Muscle of leg (tissue), 16 donors: ENCODE results near the gene ST6GAL2. TPM values are rescaled to one million over a fixed set of nuclear protein-coding genes. Genes with fewer than 3 reads are reported as not detected.
A peak's percentile ranks its signal among the peaks of the same experiment; 100 is the strongest.

Source experiments
- DNase-seq: peaks from one replicate; pipeline ENCODE4 v3.0.0; 2013
- H3K27ac ChIP-seq: one replicate; pipeline ENCODE4 v1.5.1; 2013; ENCODE audit warnings: mild to moderate bottlenecking, low read length, control low read depth
- H3K27me3 ChIP-seq: one replicate; pipeline ENCODE4 v1.6.1; 2013; ENCODE audit warnings: low read length; ENCODE audit not compliant: control insufficient read depth, insufficient read depth
- H3K36me3 ChIP-seq: one replicate; pipeline ENCODE4 v1.6.1; 2013; ENCODE audit warnings: low read length; ENCODE audit not compliant: control insufficient read depth, insufficient read depth
- H3K4me1 ChIP-seq: one replicate; pipeline ENCODE4 v1.6.1; 2013; ENCODE audit warnings: low read length; ENCODE audit not compliant: control insufficient read depth, insufficient read depth
- H3K4me3 ChIP-seq: one replicate; pipeline ENCODE4 v1.5.1; 2013; ENCODE audit warnings: low read length, control low read depth
- H3K9me3 ChIP-seq: replicated peaks from 2 replicates; pipeline ENCODE4 v1.6.1; 2013; ENCODE audit warnings: low read depth, low read length; ENCODE audit not compliant: control insufficient read depth
- WGBS: methylation state at CpG from one replicate; pipeline ENCODE4 v1.1.5; 2013; ENCODE audit warnings: missing lambda C conversion rate; ENCODE audit not compliant: insufficient coverage; 5-methylcytosine and 5-hydroxymethylcytosine counted together
- long read RNA-seq, 11 donors: transcript quantifications; one replicate each; lab custom pipeline, GENCODE V29; 2026
- polyA plus RNA-seq, 8 donors: library from polyadenylated mRNA; unstranded; fragments of 120-200 nt; gene quantifications; one replicate each; pipeline versions ENCODE4 v1.2.1 to v1.2.3, GENCODE V29; 2013; ENCODE audit warnings: inconsistent platforms in 1 of 8, low replicate concordance in 1 of 8; ENCODE audit not compliant: insufficient read length in 8 of 8, insufficient read depth in 1 of 8
- total RNA-seq: library from RNA; stranded (reverse); fragments of 120-200 nt; gene quantifications from one replicate; pipeline ENCODE4 v1.2.4, GENCODE V29; 2013

ST6GAL2 gene
- total RNA-seq (4.4 TPM), polyA plus RNA-seq (1 to 10 TPM; 2.5 to 5.5 (median 4.9) TPM)
- long read RNA-seq, donor 1, result 0 reads
- long read RNA-seq, donor 2, result 0 reads
- long read RNA-seq, donor 3, result 0 reads
- long read RNA-seq, donor 4, result 0 reads
- long read RNA-seq, donor 5, result 0 reads
- long read RNA-seq, donor 6, result 0 reads
- long read RNA-seq, donor 7, result 0 reads
- long read RNA-seq, donor 8, result 0 reads
- long read RNA-seq, donor 9, result 0 reads
- long read RNA-seq, donor 10, result 0 reads
- long read RNA-seq, donor 11, result 0 reads

- Histone ChIP-seq H3K36me3 (no peaks in the 10 kb centered on the region), H3K4me3 (peak within 1 kb of the TSS; percentile 63), H3K9me3 (no peaks in the 10 kb centered on the region), H3K4me1 (peaks cover 12% of the 10 kb centered on the region), H3K27me3 (peaks cover 32% of the 10 kb centered on the region), H3K27ac (no peak within 1 kb of the TSS)
- peak; percentile 58 for DNase-seq
- whole genome bisulfite sequencing, result under 1% methylated on average over 106 of the region's 118 CpGs
Observed at GRCh38 chr2:106885971-106886915, at the start of gene ST6GAL2. Gene ST6GAL2 (minus strand): TSS chr2:106886167. CDS start chr2:106843977, 42,190 bp downstream.

- Histone ChIP-seq H3K9me3 (no peaks in the 10 kb centered on the region), H3K27me3 (no peaks in the 10 kb centered on the region), H3K27ac (no peak overlapping the region), H3K4me1 (no peaks in the 10 kb centered on the region), H3K4me3 (no peak overlapping the region), H3K36me3 (no peaks in the 10 kb centered on the region)
- WGBS, result 100% methylated on average over 1 of the region's 3 CpGs
- DNase-seq, result no peak
Observed at GRCh38 chr2:106932644-106933043, 46.7 kb upstream of the ST6GAL2 start.

GRCh38 chr2:106931717-106932335, 45.9 kb upstream of the ST6GAL2 start:
- no peaks in the 10 kb centered on the region for H3K4me1 ChIP-seq
- no peak overlapping the region for H3K27ac ChIP-seq
- H3K4me3 ChIP-seq, result no peak overlapping the region
- H3K27me3 ChIP-seq, result no peaks in the 10 kb centered on the region
- H3K9me3 ChIP-seq, result no peaks in the 10 kb centered on the region
- no peak for DNase-seq
- WGBS, result 62% methylated on average over 4 of the region's 5 CpGs
- H3K36me3 ChIP-seq, result no peaks in the 10 kb centered on the region

GRCh38 chr2:106921451-106921850, 35.5 kb upstream of the ST6GAL2 start:
- Histone ChIP-seq H3K27me3 (no peaks in the 10 kb centered on the region), H3K36me3 (no peaks in the 10 kb centered on the region), H3K9me3 (no peaks in the 10 kb centered on the region), H3K4me3 (no peak overlapping the region), H3K27ac (no peak overlapping the region), H3K4me1 (no peaks in the 10 kb centered on the region)
- DNase-seq, result no peak
- no CpG with 5 or more reads among the region's 1 CpG for WGBS

- WGBS, result no CpG with 5 or more reads among the region's 1 CpG
- Histone ChIP-seq H3K36me3 (no peaks in the 10 kb centered on the region), H3K9me3 (no peaks in the 10 kb centered on the region), H3K27ac (no peak overlapping the region), H3K4me1 (no peaks in the 10 kb centered on the region), H3K27me3 (no peaks in the 10 kb centered on the region), H3K4me3 (no peak overlapping the region)
- DNase-seq, result no peak
Observed at GRCh38 chr2:106919012-106919411, 33.0 kb upstream of the ST6GAL2 start.

GRCh38 chr2:106904242-106904641, 18.3 kb upstream of the ST6GAL2 start:
- H3K27ac ChIP-seq, result no peak overlapping the region
- no peaks in the 10 kb centered on the region for H3K4me1 ChIP-seq
- no peak for DNase-seq
- no CpG with 5 or more reads among the region's 2 CpGs for WGBS
- no peak overlapping the region for H3K4me3 ChIP-seq
- no peaks in the 10 kb centered on the region for H3K36me3 ChIP-seq
- H3K27me3 ChIP-seq, result no peaks in the 10 kb centered on the region
- H3K9me3 ChIP-seq, result no peaks in the 10 kb centered on the region

- H3K27ac ChIP-seq, result no peak overlapping the region
- no peaks in the 10 kb centered on the region for H3K4me1 ChIP-seq
- H3K4me3 ChIP-seq, result no peak overlapping the region
- DNase-seq, result no peak
- H3K27me3 ChIP-seq, result no peaks in the 10 kb centered on the region
- H3K36me3 ChIP-seq, result no peaks in the 10 kb centered on the region
- no peaks in the 10 kb centered on the region for H3K9me3 ChIP-seq
- WGBS, result 64% methylated on average over 4 of the region's 7 CpGs
Observed at GRCh38 chr2:106899786-106900530, 14.0 kb upstream of the ST6GAL2 start.

- Histone ChIP-seq H3K9me3 (no peaks in the 10 kb centered on the region), H3K27ac (no peak overlapping the region), H3K4me3 (no peak overlapping the region), H3K36me3 (no peaks in the 10 kb centered on the region), H3K27me3 (peaks cover 2% of the 10 kb centered on the region), H3K4me1 (no peaks in the 10 kb centered on the region)
- DNase-seq, result no peak
- 74% methylated on average over 2 of the region's 7 CpGs for WGBS
Observed at GRCh38 chr2:106894545-106894944, 8.6 kb upstream of the ST6GAL2 start.

GRCh38 chr2:106892048-106892447, 6.1 kb upstream of the ST6GAL2 start:
- 80% methylated on average over 1 of the region's 2 CpGs for WGBS
- DNase-seq, result no peak
- Histone ChIP-seq H3K27me3 (peaks cover 14% of the 10 kb centered on the region), H3K36me3 (no peaks in the 10 kb centered on the region), H3K27ac (no peak overlapping the region), H3K9me3 (no peaks in the 10 kb centered on the region), H3K4me1 (peaks cover 6% of the 10 kb centered on the region), H3K4me3 (no peak overlapping the region)
